Activated CD8-positive, alpha-beta T cell treated with anti-CD3 and anti-CD28 coated beads for 36 hours (primary cell): Measurements from ENCODE around the gene STX4. TPM values are rescaled to one million over a fixed set of nuclear protein-coding genes. Genes with fewer than 3 reads are reported as not detected.

Experiments used
- ATAC-seq: fragments of 200-7000 bp; cut with Tn5 transposase; one replicate; pipeline ENCODE4 v1.10.0; 2021; ENCODE audit warnings: mild to moderate bottlenecking, moderate library complexity
- CTCF ChIA-PET: fragments of 350-600 bp; sonication (Branson Sonifier 250); formaldehyde crosslinking; loops from one replicate; lab custom pipeline; 2021; ENCODE audit warnings: antibody characterized with exemption; lab: Charles Lee
- POLR2A ChIA-PET: fragments of 350-600 bp; sonication (Branson Sonifier 250); formaldehyde crosslinking; loops from one replicate; lab custom pipeline; 2021; ENCODE audit warnings: antibody characterized with exemption; lab: Charles Lee
- DNase-seq: peaks from one replicate; pipeline ENCODE4 v3.0.0-alpha.2; 2020
- H3K27ac Mint-ChIP-seq: one replicate; pipeline ENCODE4 v1.8.0; 2021; ENCODE audit warnings: mild to moderate bottlenecking, mixed read lengths
- H3K27me3 Mint-ChIP-seq: one replicate; pipeline ENCODE4 v1.8.0; 2021; ENCODE audit warnings: mixed read lengths
- H3K36me3 Mint-ChIP-seq: one replicate; pipeline ENCODE4 v1.8.0; 2021; ENCODE audit warnings: low read depth, mixed read lengths
- H3K4me1 Mint-ChIP-seq: one replicate; pipeline ENCODE4 v1.8.0; 2021; ENCODE audit warnings: low read depth, mixed read lengths
- H3K4me3 Mint-ChIP-seq: one replicate; pipeline ENCODE4 v1.8.0; 2021; ENCODE audit warnings: mild to moderate bottlenecking, moderate library complexity, mixed read lengths
- H3K9me3 Mint-ChIP-seq: one replicate; pipeline ENCODE4 v1.8.0; 2021; ENCODE audit warnings: mixed read lengths
- CTCF ChIP-seq: fragments of 200-600 bp; IDR thresholded peaks from one replicate; pipeline ENCODE4 v1.8.0; 2022; ENCODE audit warnings: antibody characterized with exemption, mild to moderate bottlenecking
- intact Hi-C: fragments of 100-400 bp; cut with micrococcal nuclease; formaldehyde crosslinking; loops from one replicate; pipeline ENCODE4 v1.10.0; 2022
- total RNA-seq, 2 experiments: library from RNA; stranded (reverse); gene quantifications; one replicate each; pipeline ENCODE4 v1.2.3, GENCODE V29; 2021

The STX4 gene
- total RNA-seq, 2 experiments from 2014 or later: 25.2 to 27.7 TPM

DNA sequence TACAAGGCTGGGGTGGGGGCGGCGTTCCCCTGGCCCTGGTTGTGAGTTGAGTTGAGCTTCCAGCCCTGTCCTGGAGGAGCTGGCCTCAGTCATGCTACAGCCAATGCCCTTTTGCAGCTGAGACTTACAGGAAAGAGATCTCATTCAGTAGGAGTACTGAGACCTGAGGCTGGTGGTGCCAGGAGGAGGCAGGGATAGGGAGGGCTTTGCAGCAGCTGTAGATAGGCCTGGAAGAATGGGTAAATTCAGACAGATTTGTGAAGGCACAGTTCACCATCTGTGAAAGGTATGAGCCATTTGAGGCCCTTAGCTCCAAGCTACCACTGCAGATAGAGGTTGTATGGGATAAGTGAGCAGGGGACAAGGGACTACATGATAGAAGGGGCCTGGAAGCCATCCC lies 5.6 kb downstream of the STX4 start:
- intact Hi-C loops: no loop called here
- DNase-seq (no peak), ATAC-seq (no peak)
- no peak for TF ChIP-seq CTCF
- Mint-ChIP-seq H3K36me3 (peaks cover 13% of the 10 kb centered on the region), H3K4me3 (no peak overlapping the region), H3K9me3 (no peaks in the 10 kb centered on the region), H3K27ac (no peak overlapping the region), H3K27me3 (no peaks in the 10 kb centered on the region), H3K4me1 (peaks cover 12% of the 10 kb centered on the region)
- POLR2A ChIA-PET: interaction anchor here (0.9 to 1.1 kb wide), 3 partner anchors 9 to 143 kb away, joined by 3 read pairs; no protein-coding TSS in a partner anchor
- CTCF ChIA-PET: interaction anchor here (0.7 to 1.0 kb wide), 3 partner anchors 15 to 35 kb away, joined by 3 read pairs; no protein-coding TSS in a partner anchor

DNA sequence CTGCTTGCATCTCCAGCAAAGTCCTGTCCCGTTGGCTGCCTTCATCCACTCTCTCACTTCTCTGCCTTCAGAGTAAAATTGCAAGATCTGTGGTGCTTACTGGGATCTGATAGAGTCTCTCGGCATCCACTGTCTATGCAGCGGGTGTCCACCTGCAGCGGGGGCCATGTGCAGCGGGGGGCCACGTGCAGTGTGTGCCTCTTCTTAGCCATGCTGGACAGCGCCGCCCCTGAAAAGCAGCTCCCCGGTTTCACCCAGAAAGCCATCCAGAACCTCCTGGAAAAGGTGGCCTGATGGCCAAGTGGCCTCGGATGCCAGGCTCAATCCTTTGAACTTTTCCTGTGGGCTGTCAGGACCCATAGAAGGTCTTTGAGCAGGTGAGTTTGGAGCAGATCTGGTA lies 9.5 kb downstream of the STX4 start:
- no peak overlapping the region for H3K27ac Mint-ChIP-seq
- no peak for ATAC-seq
- no peak overlapping the region for H3K4me3 Mint-ChIP-seq
- intact Hi-C loops: no loop called here
- no peaks in the 10 kb centered on the region for H3K9me3 Mint-ChIP-seq
- H3K4me1 Mint-ChIP-seq: no peaks in the 10 kb centered on the region
- no peak for DNase-seq
- H3K27me3 Mint-ChIP-seq: no peaks in the 10 kb centered on the region
- CTCF ChIA-PET: no interaction called here
- H3K36me3 Mint-ChIP-seq: peaks cover 5% of the 10 kb centered on the region
- no peak for TF ChIP-seq CTCF
- POLR2A ChIA-PET: interaction anchor here (0.5 kb wide), 1 partner anchor 15 kb away, joined by 3 read pairs; no protein-coding TSS in a partner anchor

GRCh38 chr16:31043352-31043751 lies 10.0 kb downstream of the STX4 start:
- Mint-ChIP-seq H3K27ac (no peak overlapping the region), H3K36me3 (peaks cover 5% of the 10 kb centered on the region), H3K4me3 (no peak overlapping the region), H3K4me1 (no peaks in the 10 kb centered on the region), H3K27me3 (no peaks in the 10 kb centered on the region), H3K9me3 (no peaks in the 10 kb centered on the region)
- ChIA-PET CTCF (no interaction called here), POLR2A (no interaction called here)
- DNase-seq (no peak), ATAC-seq (no peak)
- no peak for TF ChIP-seq CTCF
- intact Hi-C loops: no loop called here

DNA sequence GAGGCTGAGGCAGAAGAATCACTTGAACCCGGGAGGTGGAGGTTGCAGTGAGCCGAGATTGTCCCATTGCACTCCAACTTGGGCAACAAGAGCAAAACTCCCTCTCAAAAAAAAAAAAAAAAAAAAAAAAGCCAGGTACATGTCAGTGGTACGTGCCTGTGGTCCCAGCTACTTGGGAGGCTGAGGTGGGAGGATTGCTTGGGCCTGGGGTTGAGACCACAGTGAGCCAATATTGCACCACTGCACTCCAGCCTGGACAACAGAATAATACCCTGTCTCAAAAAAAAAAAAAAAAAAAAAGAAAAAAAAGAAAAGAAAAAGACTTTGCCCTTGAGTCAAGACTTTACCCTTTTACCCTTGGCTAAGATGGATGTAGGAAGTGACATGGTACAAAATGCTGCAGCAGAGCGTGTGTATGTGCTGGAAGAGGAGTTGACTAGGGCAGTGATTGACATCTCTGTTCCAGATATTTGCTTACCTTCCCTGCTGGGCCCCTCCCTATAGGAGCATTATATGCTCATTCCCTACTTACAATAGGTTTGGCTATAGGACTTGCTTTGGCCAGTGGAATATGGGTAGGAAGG lies 10.6 kb downstream of the STX4 start:
- Mint-ChIP-seq H3K4me3 (no peak overlapping the region), H3K4me1 (no peaks in the 10 kb centered on the region), H3K27me3 (no peaks in the 10 kb centered on the region), H3K27ac (no peak overlapping the region), H3K36me3 (peaks cover 5% of the 10 kb centered on the region), H3K9me3 (no peaks in the 10 kb centered on the region)
- intact Hi-C loops: no loop called here
- POLR2A ChIA-PET: interaction anchor here (1.0 kb wide), 1 partner anchor 25 kb away, joined by 3 read pairs; no protein-coding TSS in a partner anchor
- no peak for ATAC-seq
- no peak for DNase-seq
- no peak for TF ChIP-seq CTCF
- CTCF ChIA-PET: no interaction called here

DNA sequence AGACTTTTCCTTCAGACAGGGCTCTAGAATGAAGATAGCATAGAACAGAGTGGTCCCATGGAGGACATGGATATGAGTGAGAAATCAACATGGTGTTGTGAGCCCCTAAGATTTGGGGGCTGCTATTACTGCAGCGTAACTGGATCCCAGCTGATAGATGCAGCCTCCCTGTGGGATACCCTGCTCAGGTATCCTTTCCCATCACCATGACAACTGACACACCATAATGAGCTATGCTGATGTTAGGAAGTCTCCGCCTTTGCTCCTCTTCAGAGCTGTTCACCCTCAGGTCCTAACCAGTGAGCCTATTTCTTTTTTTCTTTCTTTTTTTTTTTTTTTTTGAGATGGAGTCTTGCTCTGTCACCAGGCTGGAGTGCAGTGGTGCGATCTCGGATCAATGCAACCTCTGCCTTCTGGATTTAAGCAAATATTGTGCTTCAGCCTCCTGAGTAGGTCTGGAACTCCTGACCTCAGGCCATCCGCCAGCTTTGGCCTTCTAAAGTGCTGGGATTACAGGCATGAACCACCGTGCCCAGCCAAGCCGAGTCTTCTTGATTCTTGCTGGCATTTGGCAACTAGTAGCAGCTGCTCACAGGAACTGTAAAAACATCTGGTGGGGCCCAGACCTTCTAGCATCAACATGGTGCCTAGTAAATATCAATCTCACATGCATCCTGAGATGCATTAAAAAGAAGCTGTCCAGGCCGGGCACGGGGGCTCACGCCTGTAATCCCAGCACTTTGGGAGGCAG lies 17.1 kb downstream of the STX4 start:
- intact Hi-C loops: no loop called here
- ATAC-seq (no peak), DNase-seq (no peak)
- peaks cover 4% of the 10 kb centered on the region for H3K4me1 Mint-ChIP-seq
- no peaks in the 10 kb centered on the region for H3K36me3 Mint-ChIP-seq
- H3K9me3 Mint-ChIP-seq: no peaks in the 10 kb centered on the region
- ChIA-PET CTCF (no interaction called here), POLR2A (interaction anchor here (0.6 to 1.0 kb wide), 2 partner anchors 18 to 67 kb away, joined by 3 to 4 read pairs; no protein-coding TSS in a partner anchor)
- no peaks in the 10 kb centered on the region for H3K27me3 Mint-ChIP-seq
- H3K27ac Mint-ChIP-seq: no peak overlapping the region
- no peak overlapping the region for H3K4me3 Mint-ChIP-seq
- no peak for TF ChIP-seq CTCF
